ENCODE results near the gene OR51V1.
"Not testable (repeated sequence)": the region's sequence is repeated elsewhere in the genome, so short reads cannot be mapped to it uniquely, and the experiment has no call there.

DNA sequence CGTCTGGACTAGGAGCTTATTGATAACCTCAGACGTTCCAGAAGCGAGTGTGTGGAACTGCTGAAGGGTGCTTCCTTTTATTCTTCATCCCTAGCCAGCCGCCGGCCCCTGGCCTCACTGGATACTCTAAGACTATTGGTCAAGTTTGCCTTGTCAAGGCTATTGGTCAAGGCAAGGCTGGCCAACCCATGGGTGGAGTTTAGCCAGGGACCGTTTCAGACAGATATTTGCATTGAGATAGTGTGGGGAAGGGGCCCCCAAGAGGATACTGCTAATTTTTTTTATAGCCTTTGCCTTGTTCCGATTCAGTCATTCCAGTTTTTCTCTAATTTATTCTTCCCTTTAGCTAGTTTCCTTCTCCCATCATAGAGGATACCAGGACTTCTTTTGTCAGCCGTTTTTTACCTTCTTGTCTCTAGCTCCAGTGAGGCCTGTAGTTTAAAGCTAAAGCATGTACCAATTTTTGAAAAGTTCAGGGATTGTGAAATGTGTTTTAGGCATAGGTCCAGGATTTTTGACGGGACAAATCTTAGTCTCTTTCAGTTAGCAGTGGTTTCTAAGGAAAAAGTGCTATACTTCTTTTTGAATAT lies 49.4 kb upstream of the OR51V1 start, which contains the start of gene HBG1:
- TF ChIP-seq, protein P1, sequence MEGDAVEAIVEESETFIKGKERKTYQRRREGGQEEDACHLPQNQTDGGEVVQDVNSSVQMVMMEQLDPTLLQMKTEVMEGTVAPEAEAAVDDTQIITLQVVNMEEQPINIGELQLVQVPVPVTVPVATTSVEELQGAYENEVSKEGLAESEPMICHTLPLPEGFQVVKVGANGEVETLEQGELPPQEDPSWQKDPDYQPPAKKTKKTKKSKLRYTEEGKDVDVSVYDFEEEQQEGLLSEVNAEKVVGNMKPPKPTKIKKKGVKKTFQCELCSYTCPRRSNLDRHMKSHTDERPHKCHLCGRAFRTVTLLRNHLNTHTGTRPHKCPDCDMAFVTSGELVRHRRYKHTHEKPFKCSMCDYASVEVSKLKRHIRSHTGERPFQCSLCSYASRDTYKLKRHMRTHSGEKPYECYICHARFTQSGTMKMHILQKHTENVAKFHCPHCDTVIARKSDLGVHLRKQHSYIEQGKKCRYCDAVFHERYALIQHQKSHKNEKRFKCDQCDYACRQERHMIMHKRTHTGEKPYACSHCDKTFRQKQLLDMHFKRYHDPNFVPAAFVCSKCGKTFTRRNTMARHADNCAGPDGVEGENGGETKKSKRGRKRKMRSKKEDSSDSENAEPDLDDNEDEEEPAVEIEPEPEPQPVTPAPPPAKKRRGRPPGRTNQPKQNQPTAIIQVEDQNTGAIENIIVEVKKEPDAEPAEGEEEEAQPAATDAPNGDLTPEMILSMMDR (conservative IDR thresholded peaks at IDR 0.05) = not testable (repeated sequence)
- TF ChIP-seq ZFX (IDR thresholded peaks at IDR 0.05) = not testable (repeated sequence)
